ENCODE results near the gene HDAC4.

HDAC4 gene

DNA sequence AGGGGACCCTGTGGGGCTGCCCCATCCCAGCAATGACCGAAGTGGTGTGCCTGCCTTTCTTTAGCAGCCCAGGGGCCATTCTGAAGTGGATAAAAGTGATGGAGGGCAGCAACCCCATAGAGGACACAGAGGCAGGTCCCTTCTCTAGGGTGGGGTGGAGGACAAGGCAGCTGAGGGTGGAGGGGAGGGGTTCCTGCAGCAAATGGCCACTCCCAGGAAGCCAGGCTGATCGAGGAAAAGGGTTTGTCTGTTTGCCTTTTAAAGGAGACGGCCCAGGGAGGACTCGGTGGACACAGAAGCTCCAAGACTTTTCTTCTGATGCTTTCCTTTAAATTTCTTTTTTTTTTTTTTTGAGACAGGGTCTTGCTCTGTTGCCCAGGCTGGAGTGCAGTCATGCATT lies 280.2 kb downstream of the HDAC4 start:
- intact Hi-C loops (cut with DNase I): no loop called here
- DNase-seq: no peak

DNA sequence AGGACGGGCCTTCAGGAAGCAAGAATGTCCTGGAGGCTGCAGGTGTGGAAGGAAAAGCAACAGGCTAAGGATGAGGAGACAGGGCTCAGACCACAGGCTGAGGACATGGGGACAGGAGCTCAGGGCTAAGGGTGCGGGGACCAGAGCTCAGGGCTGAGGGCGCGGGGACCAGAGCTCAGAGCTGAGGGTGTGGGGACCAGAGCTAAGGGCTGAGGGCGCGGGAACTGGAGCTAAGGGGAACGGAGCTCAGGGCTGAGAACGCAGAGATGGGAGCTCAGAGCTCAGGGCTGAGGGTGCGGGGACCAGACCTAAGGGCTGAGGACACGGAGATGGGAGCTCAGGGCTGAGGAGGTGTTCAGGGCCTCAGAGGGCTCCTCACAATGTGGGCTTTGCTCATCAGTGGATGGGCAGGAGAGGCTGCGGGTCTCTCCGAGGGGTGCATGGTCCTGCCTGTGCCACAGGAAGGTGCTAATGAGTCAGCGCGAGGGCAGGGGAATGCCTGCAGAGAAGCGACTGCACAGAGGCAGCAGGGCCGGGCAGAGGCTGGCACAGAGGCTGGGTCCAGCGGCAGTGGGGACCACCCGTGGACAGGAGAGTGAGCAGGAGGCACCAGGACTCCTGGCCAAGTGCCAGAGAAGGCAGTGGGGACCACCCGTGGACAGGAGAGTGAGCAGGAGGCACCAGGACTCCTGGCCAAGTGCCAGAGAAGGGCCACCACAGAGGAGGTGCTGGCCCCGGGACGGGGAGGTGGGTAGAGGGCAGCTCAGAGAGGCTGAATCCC lies 281.3 kb downstream of the HDAC4 start:
- intact Hi-C loops (cut with DNase I): no loop called here

DNA sequence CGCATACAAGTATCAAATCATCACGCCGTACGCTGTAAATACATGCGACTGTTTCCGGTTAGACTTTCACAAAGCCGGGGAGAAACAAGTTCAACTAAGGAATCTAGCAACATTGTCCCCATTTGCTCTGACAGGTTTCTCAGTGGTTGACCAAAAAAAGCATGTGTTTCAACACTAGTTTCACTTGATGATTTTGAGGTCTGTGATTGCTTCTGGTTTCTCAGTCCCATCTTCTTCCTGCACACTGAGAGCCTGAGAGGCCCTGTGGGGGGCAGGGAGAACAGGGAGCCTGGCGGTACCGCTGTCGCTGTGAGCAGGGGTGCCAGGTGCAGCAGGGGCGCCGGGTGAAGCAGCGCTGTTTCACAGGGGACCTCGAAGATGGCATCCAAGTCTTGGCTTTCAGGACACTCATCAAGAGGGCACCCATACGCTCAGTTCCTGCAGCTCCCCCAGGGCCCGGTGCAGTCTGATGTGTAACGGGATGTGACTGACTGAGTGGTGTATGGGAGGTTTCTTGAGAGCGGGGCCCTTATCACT lies 282.1 kb downstream of the HDAC4 start:
- DNase-seq: no peak
- intact Hi-C loops (cut with DNase I): no loop called here

More for the DNA sequence above, 281.3 kb downstream of the HDAC4 start:
- no peak for DNase-seq

DNA sequence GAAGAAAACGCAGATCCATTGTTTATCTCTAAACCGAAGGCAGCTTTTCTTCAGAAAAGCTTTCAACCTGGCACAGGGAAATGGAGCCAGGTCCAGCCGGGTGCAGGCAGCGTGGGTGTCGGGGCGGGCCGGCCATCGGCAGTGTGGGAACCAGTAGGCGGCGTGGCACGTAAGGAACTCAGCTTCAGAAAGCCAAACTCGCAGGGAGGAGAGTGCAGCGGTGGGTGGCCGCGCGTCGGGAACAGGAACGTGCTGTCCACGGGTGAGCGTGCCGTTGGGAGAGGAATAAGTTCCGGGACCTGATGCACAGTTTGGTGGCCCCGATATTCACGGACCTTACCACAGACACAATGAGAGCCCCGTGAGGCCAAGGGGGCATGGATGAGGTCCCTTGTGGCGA lies 282.6 kb downstream of the HDAC4 start:
- DNase-seq: no peak
- intact Hi-C loops (cut with DNase I): no loop called here

DNA sequence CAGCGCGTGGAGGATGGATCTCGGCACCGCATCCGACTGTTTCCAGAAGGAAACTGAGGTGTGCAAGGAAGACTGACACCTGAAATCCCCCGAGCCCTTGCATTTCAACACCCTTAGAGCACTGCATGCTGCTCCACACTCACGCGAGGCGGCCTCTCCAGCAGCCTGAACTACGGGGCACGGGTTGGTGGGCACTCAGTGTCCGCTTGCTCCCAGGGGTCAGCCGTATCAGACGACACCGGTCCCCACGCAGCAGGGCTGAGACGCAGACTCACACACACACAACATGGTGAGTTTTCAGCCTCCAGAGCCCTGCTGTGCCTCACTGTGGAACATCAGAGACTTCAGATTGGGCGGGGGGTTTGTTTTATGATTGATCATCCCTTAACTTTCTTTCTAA lies 283.0 kb downstream of the HDAC4 start:
- DNase-seq: no peak
- intact Hi-C loops (cut with DNase I): no loop called here

DNA sequence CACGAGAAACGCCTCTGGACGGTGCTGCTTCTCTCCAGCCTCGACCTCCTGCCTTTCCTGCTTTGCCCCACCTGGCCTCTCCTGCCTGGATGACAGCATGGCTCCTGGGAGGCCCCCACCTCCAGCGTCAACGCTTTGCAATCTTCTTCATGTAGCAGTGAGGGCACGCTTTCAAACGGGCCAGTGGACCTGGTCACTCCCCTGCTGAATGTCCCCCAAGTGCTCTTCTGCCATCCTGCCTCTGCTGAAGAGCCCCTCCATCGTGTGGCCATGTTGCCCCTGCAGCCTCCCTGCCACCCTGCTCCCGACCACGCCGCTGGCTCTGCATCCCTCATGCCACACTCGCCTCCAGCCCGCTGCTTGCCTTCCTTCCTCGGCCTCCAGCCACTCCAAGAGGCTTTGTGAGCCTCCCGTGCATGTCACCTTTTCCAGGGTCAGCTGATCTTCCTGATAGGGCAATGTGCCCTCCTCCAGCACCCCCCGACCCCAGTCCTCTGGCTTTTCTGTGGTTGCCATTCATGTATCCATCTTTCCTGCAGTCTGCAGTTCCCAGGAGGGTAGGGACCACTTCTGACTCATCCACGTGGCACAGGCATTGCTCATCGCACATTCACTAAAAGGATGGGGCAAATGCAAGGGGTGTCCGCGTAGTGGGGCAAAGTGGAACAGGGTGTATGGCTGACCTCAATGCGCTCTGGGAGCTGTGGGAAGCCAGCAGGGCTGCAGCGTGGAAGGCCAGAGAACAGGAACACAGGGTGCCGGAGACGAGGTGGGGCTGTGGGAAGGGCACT lies 284.2 kb downstream of the HDAC4 start:
- DNase-seq: no peak
- intact Hi-C loops (cut with DNase I): no loop called here

DNA sequence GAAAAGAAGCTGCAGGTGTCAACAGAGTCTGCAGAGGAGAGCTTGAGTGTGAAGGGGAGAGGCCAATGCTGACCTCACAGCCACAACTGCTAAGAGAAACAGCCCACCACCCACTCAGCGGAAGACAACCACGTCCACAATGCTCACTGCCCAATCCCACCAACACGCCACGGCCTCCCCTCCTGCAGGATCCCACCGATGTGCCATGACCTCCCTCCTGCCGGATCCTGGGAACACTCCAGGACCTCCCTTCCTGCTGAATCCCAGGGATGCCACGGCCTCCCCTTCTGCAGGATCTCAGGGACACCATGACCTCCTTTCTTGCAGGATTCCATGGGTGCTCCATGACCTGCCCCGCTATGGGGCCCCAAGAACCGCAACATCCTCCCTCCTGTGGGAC lies 285.2 kb downstream of the HDAC4 start:
- no peak for DNase-seq
- intact Hi-C loops (cut with DNase I): no loop called here

DNA sequence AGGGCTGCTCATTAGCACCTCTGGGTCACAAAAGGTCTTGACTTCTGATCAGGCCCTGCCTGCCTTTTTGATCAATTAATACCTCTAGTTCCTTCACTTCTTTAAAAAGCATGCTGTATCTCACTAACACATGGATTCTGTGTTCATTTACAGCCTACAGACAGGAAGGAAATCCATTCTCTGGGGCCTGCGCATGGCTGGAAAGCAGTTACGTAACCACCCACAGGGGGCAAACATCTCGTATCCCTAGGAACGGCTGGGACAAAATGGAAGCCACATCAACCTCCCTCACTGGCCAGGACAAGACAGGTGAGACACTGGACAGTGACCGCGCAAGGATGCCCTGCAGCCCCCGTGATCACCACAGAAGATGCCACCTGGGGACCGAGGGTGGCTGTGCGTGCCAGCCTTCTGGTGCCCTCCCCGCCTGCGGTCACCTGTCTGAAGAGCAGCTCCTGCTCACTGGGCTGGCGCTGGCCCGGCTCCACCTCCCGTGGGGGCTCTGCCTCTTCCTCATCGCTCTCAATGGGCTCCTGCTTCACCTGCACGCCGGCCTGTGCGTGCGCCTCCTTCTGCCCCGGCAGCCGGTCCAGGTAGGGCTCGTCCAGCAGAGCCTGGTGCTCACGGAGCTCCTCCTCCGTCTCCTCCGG lies 286.1 kb downstream of the HDAC4 start:
- intact Hi-C loops (cut with DNase I): no loop called here
- DNase-seq: no peak

DNA sequence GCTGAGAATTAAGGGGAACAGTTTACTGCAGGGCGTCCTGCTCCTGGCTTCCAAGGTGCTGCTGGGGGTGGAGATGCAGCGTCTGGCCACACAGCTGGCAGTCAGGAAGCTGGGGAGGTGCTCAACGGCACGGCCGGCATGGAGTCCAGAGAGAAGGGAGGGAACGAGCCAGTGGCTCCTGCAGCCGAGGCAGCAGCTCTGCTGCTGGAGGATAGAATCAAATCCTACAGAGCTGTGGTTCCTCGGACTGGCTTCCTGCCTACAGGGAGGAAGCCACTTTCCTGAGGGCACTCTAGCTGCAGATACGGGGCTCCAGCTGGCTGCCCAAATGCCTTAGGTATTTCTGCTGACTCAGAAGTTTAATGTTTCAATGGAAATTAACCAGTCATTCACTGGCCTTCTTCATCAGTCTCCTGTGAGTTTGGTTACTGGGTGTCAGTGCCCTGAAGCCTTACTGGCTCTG lies 286.7 kb downstream of the HDAC4 start:
- DNase-seq: no peak
- intact Hi-C loops (cut with DNase I): no loop called here

DNA sequence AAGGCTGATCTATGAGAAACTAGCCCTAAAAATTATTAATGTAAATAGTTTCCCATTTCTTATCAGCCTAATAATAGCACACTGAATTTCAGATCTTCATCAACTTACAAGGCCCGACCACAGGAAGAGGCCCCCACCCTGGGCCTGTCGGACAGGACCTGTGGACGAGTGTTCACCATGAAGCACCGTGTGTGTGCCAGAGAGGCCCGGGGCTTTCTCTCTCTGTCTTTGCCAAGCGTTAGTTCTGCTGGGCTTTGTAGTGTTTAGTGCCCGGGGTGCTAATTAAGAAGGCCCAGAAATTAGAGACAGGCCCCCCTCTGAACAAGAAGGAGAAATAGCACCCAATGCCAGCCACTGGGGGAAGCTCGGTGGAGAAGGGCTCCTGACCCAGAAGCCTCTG lies 287.2 kb downstream of the HDAC4 start:
- intact Hi-C loops (cut with DNase I): no loop called here
- DNase-seq: no peak

DNA sequence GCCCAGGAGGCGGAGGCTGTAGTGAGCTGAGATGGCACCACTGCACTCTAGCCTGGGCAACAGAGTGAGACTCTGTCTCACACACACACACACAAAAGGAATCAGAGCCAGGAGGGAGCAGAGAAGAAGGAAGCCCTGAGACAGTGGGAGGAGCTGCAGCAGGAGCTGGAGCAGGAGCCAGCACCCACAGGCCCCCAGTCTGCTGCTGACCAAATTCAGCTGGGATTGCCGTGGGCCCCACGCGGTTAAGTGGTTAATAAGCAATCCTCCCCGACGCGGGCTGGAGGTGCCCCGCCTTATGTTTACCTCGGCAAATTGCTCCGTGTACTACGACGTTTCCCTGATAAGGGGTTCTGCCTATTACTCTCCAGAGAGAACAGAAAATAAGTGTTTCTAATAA lies 287.6 kb downstream of the HDAC4 start:
- no peak for DNase-seq
- intact Hi-C loops (cut with DNase I): no loop called here

DNA sequence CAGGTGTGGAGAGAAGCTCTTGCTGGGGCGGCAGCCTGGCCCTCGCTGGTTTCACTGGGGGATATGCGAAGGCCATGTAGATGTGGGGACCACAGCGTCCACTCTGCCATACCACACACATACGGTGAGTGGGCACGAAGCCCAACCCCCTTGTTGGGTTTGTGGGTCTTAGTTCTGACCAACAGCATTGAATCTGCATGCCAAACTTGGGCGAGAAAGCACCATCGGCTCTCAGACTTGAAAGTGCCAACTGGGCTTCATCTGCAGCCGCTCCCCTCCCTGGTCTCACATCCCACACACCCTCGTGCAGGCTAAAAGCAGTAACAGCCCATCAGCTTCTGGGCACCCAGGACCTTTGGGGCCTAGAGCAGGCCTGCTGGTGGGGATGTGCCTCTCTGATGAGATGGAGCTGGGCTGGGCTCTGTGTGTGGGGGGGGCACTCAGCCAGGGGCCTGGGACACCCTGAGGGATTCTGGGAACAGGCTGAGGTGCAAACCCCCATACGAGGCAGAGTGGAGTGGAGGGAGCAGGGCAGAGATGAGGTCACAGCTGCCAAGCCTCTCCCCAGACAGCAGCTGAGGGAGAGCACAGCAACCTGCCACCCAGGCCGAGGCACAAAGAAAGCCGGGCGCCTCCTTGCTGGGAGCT lies 288.6 kb downstream of the HDAC4 start:
- no peak for DNase-seq
- intact Hi-C loops (cut with DNase I): no loop called here

DNA sequence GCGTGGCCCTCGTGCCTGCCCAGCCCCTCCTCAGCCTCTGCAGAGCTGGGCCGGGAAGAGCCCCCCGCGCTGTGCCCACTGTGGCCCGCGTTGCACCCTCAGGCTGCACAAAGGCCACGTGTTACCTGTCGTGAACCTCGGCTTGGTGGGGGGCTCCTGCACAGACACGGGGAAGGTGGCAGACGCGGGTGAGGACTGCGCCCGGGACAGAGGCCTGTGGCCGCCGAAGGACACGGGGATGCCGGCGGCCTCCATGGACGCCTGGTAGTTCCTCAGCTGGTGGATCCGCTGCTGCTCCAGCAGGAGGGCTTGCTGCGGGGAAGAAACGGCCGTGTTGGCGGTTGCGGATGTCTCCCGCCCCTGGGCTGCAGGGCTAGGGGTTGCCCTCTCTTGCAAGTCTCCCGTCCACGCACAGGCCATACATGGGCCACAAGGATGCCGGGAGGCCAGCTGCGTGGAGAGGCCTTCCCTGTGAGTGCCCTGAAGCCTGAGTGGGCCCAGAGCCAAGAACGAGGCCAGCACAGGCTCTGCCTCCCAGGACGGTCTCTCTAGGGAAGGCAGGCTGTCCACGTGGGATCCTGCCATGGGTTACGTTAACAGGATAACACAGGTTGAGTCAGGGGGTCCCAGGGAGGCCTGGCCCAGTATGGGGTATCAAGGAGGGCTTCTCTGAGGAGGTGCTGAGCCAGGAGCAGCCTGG lies 289.3 kb downstream of the HDAC4 start:
- peak in 8 of 42 donors; percentile 41 to 70 (median 54) for DNase-seq
- intact Hi-C loops (cut with DNase I): no loop called here

DNA sequence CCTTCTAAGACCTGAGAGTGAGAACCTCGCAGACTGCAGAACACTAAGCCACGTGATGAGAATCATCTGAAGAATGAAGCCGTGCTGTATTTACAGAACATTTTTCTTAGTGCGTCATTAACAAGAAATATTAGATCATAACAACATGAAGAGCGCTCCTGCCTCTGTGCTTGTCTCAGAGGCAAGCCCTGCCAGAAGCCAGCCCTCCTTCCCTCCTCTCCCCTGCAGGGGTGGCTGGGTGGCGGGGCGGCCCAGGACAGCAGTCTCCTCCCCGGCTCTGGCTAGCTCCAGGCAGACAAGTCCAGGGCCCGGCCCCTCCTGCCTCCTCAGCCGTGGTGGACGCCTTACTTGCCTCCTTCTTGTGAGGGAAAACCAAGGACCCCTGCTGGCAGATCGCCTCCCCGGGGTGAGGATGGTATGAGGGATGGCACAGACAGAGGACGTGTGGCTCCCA lies 290.2 kb downstream of the HDAC4 start:
- intact Hi-C loops (cut with DNase I): no loop called here
- no peak for DNase-seq

DNA sequence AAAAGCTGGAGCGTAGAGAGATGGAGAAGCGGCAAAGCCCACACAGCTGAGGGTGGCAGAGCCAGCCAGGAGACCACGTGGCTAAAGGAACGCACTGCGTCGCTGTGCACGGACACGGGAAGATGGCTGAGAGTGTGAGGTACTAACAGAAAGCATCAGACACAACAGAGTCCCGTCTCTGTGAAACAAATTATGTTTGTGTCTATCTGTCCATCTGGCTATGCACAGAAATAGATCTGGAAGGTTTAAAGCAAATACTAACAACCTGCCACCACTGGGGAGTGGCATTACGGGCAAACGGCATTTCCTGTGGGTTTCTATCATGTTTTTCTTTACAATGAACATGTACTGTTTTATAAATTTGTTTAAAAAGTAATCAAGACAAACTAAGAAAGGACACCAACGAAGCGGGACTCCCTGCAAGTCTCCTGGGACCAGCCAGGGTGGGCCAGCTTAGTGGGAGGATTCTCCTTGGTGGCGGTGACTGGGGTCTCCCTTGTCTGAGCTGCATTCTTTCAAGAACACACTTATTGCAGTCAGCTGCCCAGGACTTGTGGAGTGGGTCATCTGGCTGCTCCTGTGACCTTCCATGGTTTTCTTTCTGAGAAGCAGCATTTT lies 290.8 kb downstream of the HDAC4 start:
- intact Hi-C loops (cut with DNase I): no loop called here
- no peak for DNase-seq

DNA sequence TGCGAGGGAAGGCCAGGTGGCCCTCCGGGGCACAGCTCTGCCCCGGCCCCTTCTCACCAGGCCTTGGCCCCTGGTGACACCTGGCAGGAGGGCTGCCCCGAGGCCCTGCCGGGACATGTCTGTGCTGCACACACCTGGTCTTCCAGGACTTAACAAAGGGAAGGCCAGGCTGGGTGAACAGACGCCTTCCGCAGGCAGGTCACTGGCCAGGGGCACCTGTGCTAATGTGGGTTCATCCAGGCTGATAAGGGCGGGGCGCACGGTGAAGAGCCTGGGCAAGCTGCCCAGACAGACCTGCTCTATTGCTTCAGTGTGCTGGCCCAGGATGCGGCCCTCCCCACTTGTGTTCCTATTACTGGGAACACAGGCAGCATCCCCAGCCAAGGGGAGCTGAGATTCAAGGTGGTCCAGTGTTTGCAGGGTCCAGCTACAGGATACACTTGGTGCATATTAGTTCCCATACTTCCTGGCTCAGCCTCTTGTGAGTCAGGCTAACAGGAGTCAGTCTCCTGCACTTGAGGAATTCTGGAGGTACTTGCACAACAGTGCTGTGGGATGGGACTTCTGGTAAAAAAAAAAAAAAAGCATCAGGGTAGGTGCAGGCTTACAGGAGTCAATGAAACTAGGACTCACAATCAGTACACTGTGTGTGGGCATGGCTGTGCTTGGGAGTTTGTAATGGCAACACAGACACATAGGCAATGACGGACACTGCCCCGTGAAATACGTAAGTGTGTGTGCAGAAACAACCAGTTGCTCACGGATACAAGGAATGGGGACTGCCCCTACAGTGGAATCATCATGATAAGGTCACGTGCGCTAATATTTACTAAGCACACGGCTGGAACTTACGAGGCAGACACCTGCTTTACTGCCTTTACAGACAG lies 291.5 kb downstream of the HDAC4 start:
- DNase-seq: no peak
- intact Hi-C loops (cut with DNase I): no loop called here

DNA sequence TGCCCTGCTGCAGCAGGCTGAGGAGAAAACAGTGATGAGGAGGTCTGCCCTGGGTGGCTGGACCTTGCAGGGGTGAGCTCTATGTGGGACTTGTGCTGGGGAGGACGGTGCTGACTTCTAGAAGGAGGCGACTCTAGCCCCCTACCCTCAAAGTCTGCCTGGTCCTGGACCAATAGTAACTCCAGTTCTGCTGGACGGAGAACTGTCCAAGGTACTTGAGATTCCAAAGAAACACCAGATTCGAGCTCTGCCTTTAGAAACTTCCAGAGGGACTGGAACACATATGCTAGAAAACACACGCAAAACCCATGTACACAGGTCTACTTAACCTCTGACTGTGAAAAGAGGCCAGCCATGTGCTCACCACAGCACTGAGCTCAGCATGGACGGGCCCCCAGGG lies 292.4 kb downstream of the HDAC4 start:
- intact Hi-C loops (cut with DNase I): no loop called here

More for the DNA sequence above, 292.4 kb downstream of the HDAC4 start:
- no peak for DNase-seq

All from head of caudate nucleus (tissue), 42 donors.